NCI-H2081 treated with DMSO at 0.1 percent for 48 hours (cell line): ENCODE data around the gene CACNB4.
"Not testable (repeated sequence)": the region's sequence is repeated elsewhere in the genome, so short reads cannot be mapped to it uniquely, and the experiment has no call there.

Experiments used
- DNase-seq: peaks from one replicate; lab custom pipeline; 2025; lab: John Stamatoyannopoulos, UW

CACNB4 gene

GRCh38 chr2:151945186-151945585 is 153.7 kb downstream of the CACNB4 start:
- DNase-seq = no peak

GRCh38 chr2:151943461-151943860 is 155.4 kb downstream of the CACNB4 start:
- no peak for DNase-seq

GRCh38 chr2:151942540-151943205 is 156.2 kb downstream of the CACNB4 start:
- DNase-seq = not testable (repeated sequence)

GRCh38 chr2:151937966-151938365 is 160.9 kb downstream of the CACNB4 start:
- no peak for DNase-seq

GRCh38 chr2:151936626-151937025 is 162.2 kb downstream of the CACNB4 start:
- no peak for DNase-seq

GRCh38 chr2:151933266-151933804 is 165.5 kb downstream of the CACNB4 start:
- no peak for DNase-seq

- DNase-seq = no peak
Observed at GRCh38 chr2:151931756-151932155, 167.1 kb downstream of the CACNB4 start.

- no peak for DNase-seq
Observed at GRCh38 chr2:151931030-151931611, 167.7 kb downstream of the CACNB4 start.

- DNase-seq = no peak
Observed at GRCh38 chr2:151930042-151930441, 168.8 kb downstream of the CACNB4 start.

GRCh38 chr2:151928380-151928779 is 170.5 kb downstream of the CACNB4 start:
- no peak for DNase-seq

GRCh38 chr2:151927501-151928221 is 171.2 kb downstream of the CACNB4 start:
- DNase-seq = no peak

GRCh38 chr2:151922845-151923666 is 175.8 kb downstream of the CACNB4 start:
- no peak for DNase-seq

- no peak for DNase-seq
Observed at GRCh38 chr2:151919786-151920185, 179.1 kb downstream of the CACNB4 start.

- DNase-seq = no peak
Observed at GRCh38 chr2:151918308-151918707, 180.5 kb downstream of the CACNB4 start.

- DNase-seq = no peak
Observed at GRCh38 chr2:151916632-151917031, 182.2 kb downstream of the CACNB4 start.

GRCh38 chr2:151915629-151916025 is 183.2 kb downstream of the CACNB4 start:
- DNase-seq = not testable (repeated sequence)

GRCh38 chr2:151914989-151915628 is 183.7 kb downstream of the CACNB4 start:
- DNase-seq = no peak

GRCh38 chr2:151908204-151908882 is 190.5 kb downstream of the CACNB4 start:
- no peak for DNase-seq

GRCh38 chr2:151907286-151908203 is 191.3 kb downstream of the CACNB4 start:
- no peak for DNase-seq

- DNase-seq = no peak
Observed at GRCh38 chr2:151906633-151906998, 192.2 kb downstream of the CACNB4 start.
